Measurements from ENCODE around the gene PLB1. TPM values are rescaled to one million over a fixed set of nuclear protein-coding genes. Genes with fewer than 3 reads are reported as not detected.

PLB1 gene
- total and polyA plus RNA-seq, 2 donors (not counting 1 experiment from before 2014, with no cell fraction given) = 0.25 to 0.51 TPM

- Histone ChIP-seq H3K4me1 (ENCODE audit: control insufficient read depth in 2 of 2, insufficient read depth in 2 of 2, low read length in 2 of 2) (no peaks in the 10 kb centered on the region), H4K20me1 (ENCODE audit: control insufficient read depth, insufficient read depth, low read length, poor library complexity, severe bottlenecking) (no peaks in the 10 kb centered on the region), H3K4me3 (ENCODE audit: control extremely low read depth in 1 of 5, extremely low read depth in 1 of 5, insufficient read depth in 1 of 5, low read depth in 2 of 5, low read length in 4 of 5) (no peak overlapping the region), H3K4me2 (replicated peaks; ENCODE audit: low read depth, low read length, poor library complexity, severe bottlenecking) (no peak overlapping the region), H3K27me3 (replicated peaks in 1 of 4; ENCODE audit: control extremely low read depth in 1 of 4, control insufficient read depth in 3 of 4, insufficient read depth in 4 of 4, low read length in 3 of 4) (no peaks in the 10 kb centered on the region), H3K36me3 (replicated peaks in 1 of 2; ENCODE audit: control extremely low read depth in 1 of 2, control insufficient read depth in 1 of 2, extremely low read depth in 1 of 2, insufficient read depth in 2 of 2, low read length in 1 of 2) (no peaks in the 10 kb centered on the region), H3K9ac (ENCODE audit: low read length) (no peak overlapping the region), H3K27ac (ENCODE audit: low read length in 2 of 2) (no peak overlapping the region), H2AFZ (ENCODE audit: insufficient read depth, low read depth, low read length, poor library complexity, severe bottlenecking) (no peak overlapping the region), H3K9me3 (ENCODE audit: control extremely low read depth in 1 of 3, control insufficient read depth in 2 of 3, insufficient read depth in 1 of 3, low read length in 2 of 3) (no peaks in the 10 kb centered on the region), H3K79me2 (ENCODE audit: control insufficient read depth, insufficient read depth, low read length) (no peaks in the 10 kb centered on the region)
- H3K27ac Mint-ChIP-seq = no peak overlapping the region
- ATAC-seq (ENCODE audit: low read depth) (no peak), DNase-seq (no peak)
- H3K4me1 Mint-ChIP-seq = peaks cover 1% of the 10 kb centered on the region
- TF ChIP-seq CTCF (IDR thresholded peaks at IDR 0.05) = no peak
- TF ChIP-seq EZH2 (IDR thresholded peaks at IDR 0.05; ENCODE audit: borderline replicate concordance, insufficient read depth, low read depth, low read length, poor library complexity, severe bottlenecking) = no peak
- ChIA-PET CTCF (no interaction called here), POLR2A (no interaction called here)
- 55% methylated on average over 2 of the region's 6 CpGs for WGBS (ENCODE audit: insufficient coverage)
- no peak overlapping the region for H3K4me3 Mint-ChIP-seq
- H3K27me3 Mint-ChIP-seq = no peaks in the 10 kb centered on the region
- no peaks in the 10 kb centered on the region for H3K9me3 Mint-ChIP-seq (ENCODE audit: insufficient read depth)
- intact Hi-C loops (cut with micrococcal nuclease) = no loop called here
Measured at GRCh38 chr2:28643327-28643726, 147.5 kb downstream of the PLB1 start.

DNA sequence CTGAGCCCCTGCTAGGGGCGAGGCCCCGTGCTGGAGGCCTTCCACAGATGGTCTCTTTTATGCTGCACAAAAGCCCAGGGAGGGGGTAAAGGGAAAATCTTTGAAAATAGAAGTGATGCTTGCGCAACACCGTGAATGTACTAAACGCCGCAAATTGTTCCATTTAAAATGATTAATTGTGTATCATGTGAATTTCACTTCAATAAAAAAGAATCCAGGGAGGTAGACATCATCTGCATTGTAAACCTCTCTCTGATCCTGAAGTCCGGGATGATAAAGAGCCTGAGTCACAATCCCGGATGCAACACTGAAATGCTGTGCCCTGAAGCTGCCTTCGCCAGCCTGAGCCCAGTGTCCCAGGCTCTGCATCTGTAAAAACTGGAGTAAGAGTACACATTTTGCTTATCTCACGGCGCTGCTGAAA lies 148.1 kb downstream of the PLB1 start:
- ChIA-PET POLR2A (no interaction called here), CTCF (interaction anchor here (1.5 kb wide), 1 partner anchor 8 kb away, joined by 3 read pairs; no protein-coding TSS in a partner anchor)
- H3K4me2 ChIP-seq (replicated peaks; ENCODE audit: low read depth, low read length, poor library complexity, severe bottlenecking) = no peak overlapping the region

More for the DNA sequence above, 148.1 kb downstream of the PLB1 start:
- 100% methylated on average over 7 of the region's 11 CpGs for WGBS (ENCODE audit: insufficient coverage)
- Histone ChIP-seq H2AFZ (ENCODE audit: insufficient read depth, low read depth, low read length, poor library complexity, severe bottlenecking) (no peak overlapping the region), H3K9me3 (ENCODE audit: control extremely low read depth in 1 of 3, control insufficient read depth in 2 of 3, insufficient read depth in 1 of 3, low read length in 2 of 3) (no peaks in the 10 kb centered on the region), H4K20me1 (ENCODE audit: control insufficient read depth, insufficient read depth, low read length, poor library complexity, severe bottlenecking) (no peaks in the 10 kb centered on the region), H3K27ac (ENCODE audit: low read length in 2 of 2) (no peak overlapping the region), H3K36me3 (replicated peaks in 1 of 2; ENCODE audit: control extremely low read depth in 1 of 2, control insufficient read depth in 1 of 2, extremely low read depth in 1 of 2, insufficient read depth in 2 of 2, low read length in 1 of 2) (no peaks in the 10 kb centered on the region), H3K9ac (ENCODE audit: low read length) (no peak overlapping the region), H3K4me1 (ENCODE audit: control insufficient read depth in 2 of 2, insufficient read depth in 2 of 2, low read length in 2 of 2) (no peaks in the 10 kb centered on the region), H3K4me3 (ENCODE audit: control extremely low read depth in 1 of 5, extremely low read depth in 1 of 5, insufficient read depth in 1 of 5, low read depth in 2 of 5, low read length in 4 of 5) (no peak overlapping the region), H3K27me3 (replicated peaks in 1 of 4; ENCODE audit: control extremely low read depth in 1 of 4, control insufficient read depth in 3 of 4, insufficient read depth in 4 of 4, low read length in 3 of 4) (no peaks in the 10 kb centered on the region), H3K79me2 (ENCODE audit: control insufficient read depth, insufficient read depth, low read length) (no peaks in the 10 kb centered on the region)
- Mint-ChIP-seq H3K9me3 (ENCODE audit: insufficient read depth) (no peaks in the 10 kb centered on the region), H3K4me3 (no peak overlapping the region), H3K27ac (no peak overlapping the region), H3K4me1 (peaks cover 1% of the 10 kb centered on the region), H3K27me3 (no peaks in the 10 kb centered on the region)
- TF ChIP-seq EZH2 (IDR thresholded peaks at IDR 0.05; ENCODE audit: borderline replicate concordance, insufficient read depth, low read depth, low read length, poor library complexity, severe bottlenecking) = no peak
- TF ChIP-seq CTCF (IDR thresholded peaks at IDR 0.05) = no peak
- intact Hi-C loops (cut with micrococcal nuclease) = no loop called here
- ATAC-seq (ENCODE audit: low read depth) (no peak), DNase-seq (no peak)
